NCI-H524 (cell line): ENCODE results near the gene DPP10.
A peak's percentile ranks its signal among the peaks of the same experiment; 100 is the strongest.
"Not testable (repeated sequence)": the region's sequence is repeated elsewhere in the genome, so short reads cannot be mapped to it uniquely, and the experiment has no call there.

Experiments used
- DNase-seq, 2 experiments: peaks; one replicate each; lab custom pipeline; 2025; lab: John Stamatoyannopoulos, UW

Gene DPP10

DNA sequence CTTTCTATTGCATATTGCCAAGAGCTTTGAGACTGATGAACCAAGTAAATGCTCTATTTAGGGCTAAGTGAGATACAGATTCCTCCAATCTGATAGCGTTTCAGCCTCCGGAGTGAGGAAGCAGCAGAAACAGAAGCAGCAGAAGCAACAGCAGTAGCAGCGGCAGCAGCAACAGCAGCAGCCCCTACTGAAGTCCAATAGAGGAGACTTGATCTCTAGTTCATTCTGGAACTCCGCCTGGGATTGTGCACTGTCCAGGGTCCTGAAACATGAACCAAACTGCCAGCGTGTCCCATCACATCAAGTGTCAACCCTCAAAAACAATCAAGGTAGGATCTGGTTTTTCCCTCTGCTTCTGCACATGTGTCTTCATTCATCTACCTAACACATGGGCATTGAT, at the start of gene DPP10:
Gene DPP10, plus strand, starts transcription at position 132 of the 400 bp plus-strand sequence.
- no peak for DNase-seq

DNA sequence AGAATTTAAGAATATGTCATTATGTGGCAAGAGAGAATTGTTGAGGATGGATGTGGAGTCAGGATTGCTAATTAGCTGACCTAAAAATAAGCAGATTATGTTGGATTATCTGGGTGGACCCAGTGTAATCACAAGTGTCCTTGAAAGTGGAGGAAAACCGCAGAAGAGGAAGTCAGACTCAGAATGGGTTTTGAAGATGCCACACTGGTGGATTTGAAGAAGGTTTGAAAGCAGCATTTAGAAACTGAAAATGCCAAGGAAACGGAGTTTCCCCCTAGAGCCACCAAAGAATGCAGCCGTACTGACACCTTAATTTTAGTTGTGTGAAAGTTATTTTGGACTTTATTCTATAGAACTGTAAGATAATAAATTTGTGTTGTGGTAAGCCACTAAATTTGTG, 41.6 kb upstream of the DPP10 start:
- DNase-seq: peak in 1 of 2 experiments; percentile 42

DNA sequence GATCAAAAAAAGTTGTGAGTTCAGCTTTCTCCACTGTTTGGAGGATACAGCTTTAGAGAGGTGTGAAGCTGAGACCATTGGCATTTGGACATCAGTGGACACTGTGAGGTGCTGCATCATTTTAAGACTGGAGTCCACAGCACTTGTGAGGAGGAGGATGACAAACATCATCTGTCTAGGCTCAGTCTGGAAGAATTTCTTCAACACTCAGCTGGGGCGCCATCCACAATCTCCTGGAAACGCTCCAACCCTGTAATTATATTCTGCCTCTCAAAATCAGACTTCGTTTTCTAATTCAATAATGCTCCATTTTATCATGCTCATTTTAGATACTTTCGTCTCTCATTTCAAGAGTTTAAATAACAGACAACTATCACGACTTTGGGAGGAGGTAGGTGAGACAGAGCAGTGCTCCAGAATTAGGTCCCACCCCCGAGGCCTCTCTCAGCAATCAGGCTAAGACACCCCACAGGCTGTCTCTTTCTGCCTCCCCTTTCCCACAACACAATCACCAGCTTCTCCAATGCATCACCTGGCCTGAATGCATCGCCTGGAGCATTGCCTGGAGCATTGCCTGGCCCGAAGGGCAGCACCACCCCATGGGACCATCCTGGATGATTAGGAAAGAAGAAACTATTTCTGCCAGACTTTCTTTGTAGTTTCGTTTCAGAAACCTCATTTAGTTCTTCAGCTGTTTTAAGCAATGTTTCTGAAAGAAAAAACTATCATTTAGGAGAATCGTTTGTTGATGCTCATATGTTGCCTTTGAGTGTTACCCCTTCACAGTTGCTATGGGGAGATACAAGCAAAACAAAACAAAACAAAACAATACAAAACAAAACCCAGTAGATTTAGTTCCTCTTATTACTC, 37.0 kb upstream of the DPP10 start:
- no peak for DNase-seq

GRCh38 chr2:114406347-114406746, 36.1 kb upstream of the DPP10 start:
- no peak for DNase-seq

- DNase-seq: not testable (repeated sequence)
These were observed 35.1 kb upstream of the DPP10 start for GRCh38 chr2:114407353-114407752.

DNA sequence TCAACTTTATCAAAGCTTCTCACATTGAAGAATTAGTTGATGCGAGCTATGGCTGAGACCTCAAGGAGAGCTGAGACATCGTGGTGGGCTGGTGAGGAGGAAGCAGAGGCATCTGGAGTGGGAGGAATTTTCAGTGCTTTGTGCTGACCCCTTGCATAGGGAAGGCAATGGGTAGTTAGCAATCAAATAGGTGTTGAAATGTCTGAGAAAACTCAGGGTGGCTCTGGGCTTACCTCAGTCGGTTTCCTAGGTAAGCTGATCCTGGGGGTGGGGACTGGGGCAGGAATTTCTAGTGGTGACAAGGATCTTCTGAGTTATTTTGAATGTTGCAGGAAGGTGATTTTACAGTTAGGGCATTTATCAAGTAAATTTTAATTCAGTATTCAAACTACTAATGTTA, 20.7 kb upstream of the DPP10 start:
- DNase-seq: no peak

- DNase-seq: no peak
These were observed 17.7 kb upstream of the DPP10 start for GRCh38 chr2:114424699-114425098.

GRCh38 chr2:114426756-114427155, 15.7 kb upstream of the DPP10 start:
- DNase-seq: no peak

- DNase-seq: no peak
These were observed 6.1 kb upstream of the DPP10 start for GRCh38 chr2:114436329-114436728.

DNA sequence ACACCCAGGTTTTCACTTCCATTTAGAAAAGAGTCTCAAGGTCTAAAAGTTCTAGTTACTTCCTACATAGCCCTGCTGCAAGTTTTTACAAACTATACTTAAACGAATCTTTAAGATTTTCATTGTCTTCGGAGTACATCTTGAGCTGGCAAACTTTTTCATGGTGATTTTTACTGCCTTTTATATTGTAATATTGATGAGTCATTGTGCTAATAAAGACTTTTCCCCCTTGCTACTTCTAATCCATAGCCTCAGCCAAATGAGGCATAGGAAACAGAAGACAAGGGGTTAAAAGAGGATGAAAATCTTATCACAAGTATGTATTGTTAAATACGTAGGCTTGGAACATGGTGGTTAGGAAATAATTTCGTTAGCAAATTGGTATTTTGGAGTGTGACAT, 4.1 kb downstream of the DPP10 start:
- DNase-seq: no peak

- no peak for DNase-seq
These were observed 8.2 kb downstream of the DPP10 start for GRCh38 chr2:114450639-114451038.

DNA sequence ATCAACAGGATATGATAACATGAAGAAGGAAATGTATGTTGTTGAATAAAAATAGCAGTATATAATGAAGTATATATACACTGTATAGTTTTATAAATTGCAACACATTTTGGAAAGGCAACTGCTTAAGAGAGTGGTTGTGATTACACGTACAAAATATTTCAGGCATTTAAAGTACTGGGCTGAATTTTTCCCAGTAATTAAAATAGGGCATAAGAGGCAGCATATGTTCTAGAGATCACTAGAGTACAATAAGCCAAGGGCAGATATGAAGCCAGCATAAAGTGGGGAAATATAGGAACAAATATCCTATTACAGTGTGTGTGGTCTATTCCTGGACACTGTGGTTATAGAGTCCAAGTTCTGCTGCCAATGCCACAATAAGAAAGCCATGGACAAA, 14.1 kb downstream of the DPP10 start:
- no peak for DNase-seq

DNA sequence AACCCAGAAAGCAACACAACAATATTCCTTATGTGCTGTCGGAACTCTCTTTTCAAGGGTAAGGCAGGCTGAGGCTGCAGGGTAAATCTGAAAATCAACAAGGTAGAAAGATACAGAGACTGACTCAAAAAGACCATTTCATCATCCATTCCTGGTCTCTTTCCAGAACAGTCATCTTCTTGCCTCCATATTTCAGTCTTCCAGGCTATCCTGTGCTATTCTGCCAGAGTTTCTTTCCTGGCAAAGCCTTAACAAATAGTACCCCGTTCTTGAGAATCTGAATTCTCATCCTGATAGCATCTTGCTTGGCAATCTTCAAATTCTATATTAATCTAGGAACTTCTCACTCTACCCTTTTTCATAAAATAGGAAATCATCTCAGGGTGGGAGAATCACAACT, 15.5 kb downstream of the DPP10 start:
- no peak for DNase-seq

DNA sequence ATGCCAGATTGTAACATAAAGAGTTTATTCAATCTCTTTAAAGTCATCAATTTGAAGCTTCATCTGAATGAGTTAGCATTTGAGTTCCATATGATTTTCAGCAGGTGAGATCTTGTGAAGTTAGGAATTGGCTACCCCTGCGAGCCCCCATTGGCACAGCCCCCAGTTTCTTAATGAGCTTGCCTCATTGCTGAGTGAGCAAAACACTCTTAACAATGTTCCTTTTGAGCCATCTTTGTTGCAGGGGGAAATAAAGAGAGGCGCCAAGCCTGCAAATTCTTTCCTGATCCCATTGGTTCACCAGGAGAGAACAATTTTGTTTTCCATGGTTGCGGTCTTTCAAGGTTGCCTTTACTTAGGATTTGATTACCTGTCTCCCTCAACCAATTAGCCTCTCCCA, 18.7 kb downstream of the DPP10 start:
- no peak for DNase-seq

DNA sequence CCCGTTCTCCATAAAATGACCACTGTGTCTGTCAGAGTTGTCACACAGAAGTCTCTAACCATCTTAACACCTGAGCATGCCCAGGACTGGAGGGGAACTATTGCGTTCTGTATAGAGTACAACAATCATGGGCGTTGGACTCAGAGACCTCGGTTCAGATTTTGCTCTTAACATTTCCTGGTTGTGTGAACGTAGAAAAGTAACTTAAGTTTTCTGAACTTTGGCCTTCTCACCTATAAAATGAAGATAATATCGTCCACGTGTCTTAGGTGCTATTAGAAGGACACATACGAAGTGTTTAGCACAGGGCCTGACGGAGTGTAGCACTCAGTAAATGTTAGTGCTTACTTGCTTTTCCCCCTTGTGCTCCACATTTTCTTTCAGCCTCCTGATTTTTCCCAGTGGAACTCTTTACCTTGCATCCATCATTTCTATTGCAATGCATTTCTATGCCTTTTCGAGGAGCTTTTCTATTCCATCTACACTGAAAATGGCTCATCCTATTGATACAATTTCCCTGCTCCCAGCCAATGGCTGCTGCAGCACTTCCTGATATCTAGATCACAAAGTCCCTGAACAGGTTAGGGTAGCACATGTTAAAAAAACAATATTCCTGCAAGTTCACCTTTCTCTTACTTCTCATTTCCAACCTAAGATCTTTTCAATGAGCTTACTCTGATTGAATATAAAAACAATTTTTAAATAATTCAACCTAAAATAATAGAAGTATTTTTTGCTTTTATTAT, 22.7 kb downstream of the DPP10 start:
- no peak for DNase-seq

GRCh38 chr2:114468343-114468742, 25.9 kb downstream of the DPP10 start:
- DNase-seq: no peak

DNA sequence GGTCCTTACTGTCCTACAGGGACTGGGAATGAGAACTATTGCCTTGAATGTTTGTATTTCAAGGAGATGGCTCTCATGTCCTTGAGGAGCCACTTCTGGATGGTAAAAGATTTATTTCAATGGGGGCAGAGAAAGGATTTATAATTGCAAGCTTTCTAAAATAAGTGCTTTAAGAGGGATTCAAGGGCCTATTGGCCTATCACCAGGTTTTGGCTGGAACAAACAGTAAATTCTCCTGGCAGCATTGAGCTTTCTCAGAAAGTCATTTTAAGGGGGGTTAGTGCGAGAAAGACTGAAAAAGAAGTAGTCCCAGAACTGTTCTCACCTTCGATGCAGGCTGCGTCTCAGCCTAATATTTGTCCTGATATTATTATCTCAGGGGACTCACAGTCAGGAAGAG, 29.8 kb downstream of the DPP10 start:
- DNase-seq: peak in 1 of 2 experiments; percentile 1

DNA sequence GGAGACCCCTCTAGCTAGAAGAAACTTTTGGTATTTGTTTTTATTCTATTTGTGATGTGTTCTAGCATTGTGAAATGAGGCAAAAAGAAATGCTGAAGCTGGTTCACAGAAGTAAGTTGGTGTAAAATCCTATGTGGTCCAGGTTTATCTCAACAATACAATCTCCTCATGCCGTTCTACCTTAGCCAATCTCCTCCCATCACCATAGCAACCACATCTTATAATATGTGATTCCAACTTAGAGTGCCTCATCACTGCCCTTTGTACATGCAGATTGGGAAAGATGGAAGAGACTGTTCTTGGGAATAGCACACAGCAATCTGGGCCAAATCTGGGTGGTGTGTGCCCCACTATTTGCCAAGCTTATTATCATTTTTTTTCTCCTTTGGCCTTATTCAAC, 30.3 kb downstream of the DPP10 start:
- DNase-seq: no peak

DNA sequence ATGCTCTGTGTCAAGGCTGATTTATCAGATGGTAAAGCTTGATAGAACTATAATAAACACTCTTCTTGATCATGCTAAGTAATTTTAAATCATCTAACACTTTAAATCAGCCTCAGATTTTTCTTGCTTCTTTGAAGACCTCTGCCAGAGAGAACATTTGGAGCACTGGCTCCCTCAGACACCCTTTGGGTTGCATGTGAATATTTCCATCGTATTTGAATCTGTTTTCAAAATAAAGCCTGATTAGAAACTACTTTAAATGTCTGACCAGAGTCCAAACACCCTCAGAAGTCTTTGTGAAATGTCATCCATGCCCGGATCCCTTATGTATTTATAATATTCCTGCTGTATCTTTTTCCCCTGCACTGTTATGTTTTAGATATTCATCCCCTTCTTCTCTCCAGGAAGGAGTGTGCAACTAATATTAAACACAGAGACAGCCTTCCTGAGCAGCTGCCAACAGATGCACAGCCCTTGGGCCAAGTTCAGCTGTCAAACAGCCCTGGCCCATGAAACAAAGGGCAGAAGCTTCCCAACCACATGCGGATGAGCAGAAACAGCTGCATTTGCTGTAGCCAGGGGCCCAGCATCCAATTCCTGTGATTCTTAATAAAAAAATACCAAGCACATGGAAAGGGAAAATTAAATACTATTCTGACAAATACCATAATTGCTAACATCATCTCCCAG, 46.5 kb downstream of the DPP10 start:
- no peak for DNase-seq

DNA sequence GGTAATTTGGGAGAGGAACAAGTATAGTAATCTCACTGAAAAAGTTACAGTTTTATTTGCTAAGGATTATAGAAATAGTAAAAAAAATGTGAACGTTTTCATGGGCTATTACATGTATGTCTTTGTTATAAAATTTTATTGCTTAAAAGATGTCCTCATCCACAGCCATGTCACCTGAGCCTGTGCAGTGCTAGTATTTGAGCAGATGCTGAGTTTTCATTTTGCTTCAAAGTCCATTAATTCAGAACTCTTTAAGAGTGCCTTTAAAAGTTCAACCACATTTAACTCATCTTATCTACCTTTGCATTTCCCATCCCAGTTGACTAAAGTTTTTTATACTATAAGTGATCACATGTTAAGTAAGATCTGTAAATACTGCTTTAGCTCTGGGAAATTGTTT, 52.6 kb downstream of the DPP10 start:
- DNase-seq: no peak

GRCh38 chr2:114496959-114497358, 54.5 kb downstream of the DPP10 start:
- DNase-seq: no peak

DNA sequence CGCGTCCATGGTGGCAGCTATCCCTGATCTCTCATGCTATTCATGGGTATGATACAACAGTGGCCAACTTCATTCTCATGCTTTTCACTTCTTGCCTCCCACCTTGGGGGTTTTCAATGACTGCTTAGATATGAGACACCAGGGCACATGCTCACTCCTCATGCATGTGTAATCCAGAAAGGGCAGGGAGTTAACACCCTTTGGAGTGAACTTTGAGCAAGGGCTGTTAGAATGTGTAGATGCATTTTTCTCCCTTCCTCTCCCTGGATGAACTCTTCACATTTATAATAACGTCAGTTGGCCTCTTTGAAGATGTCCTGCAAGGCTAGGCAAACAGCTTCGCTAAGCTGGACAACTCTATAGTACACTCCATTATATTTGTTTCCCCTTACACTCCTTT, 56.7 kb downstream of the DPP10 start:
- no peak for DNase-seq

- no peak for DNase-seq
These were observed 65.3 kb downstream of the DPP10 start for GRCh38 chr2:114507744-114508143.
